NCI-H82 treated with DMSO at 0.1 percent for 48 hours (cell line): ENCODE measurements around the gene USP40.

Source experiments
- DNase-seq: peaks from one replicate; lab custom pipeline; 2025; ENCODE audit not compliant: unreplicated experiment; lab: John Stamatoyannopoulos, UW

Gene USP40

GRCh38 chr2:233553366-233553765, 13.2 kb downstream of the USP40 start:
- DNase-seq, result no peak

- DNase-seq, result no peak
Measured at GRCh38 chr2:233551491-233551890, 15.1 kb downstream of the USP40 start.

- DNase-seq, result no peak
Measured at GRCh38 chr2:233546774-233547173, 19.8 kb downstream of the USP40 start.

- DNase-seq, result no peak
Measured at GRCh38 chr2:233546101-233546500, 20.5 kb downstream of the USP40 start.

- no peak for DNase-seq
Measured at GRCh38 chr2:233544200-233544610, 22.4 kb downstream of the USP40 start.

- no peak for DNase-seq
Measured at GRCh38 chr2:233542507-233542906, 24.1 kb downstream of the USP40 start.

- DNase-seq, result no peak
Measured at GRCh38 chr2:233538741-233539140, 27.8 kb downstream of the USP40 start.

GRCh38 chr2:233535271-233535670, 31.3 kb downstream of the USP40 start:
- DNase-seq, result no peak

GRCh38 chr2:233532971-233533370, 33.6 kb downstream of the USP40 start:
- no peak for DNase-seq

GRCh38 chr2:233531955-233532354, 34.6 kb downstream of the USP40 start:
- no peak for DNase-seq

- DNase-seq, result no peak
Measured at GRCh38 chr2:233530381-233530780, 36.2 kb downstream of the USP40 start.

GRCh38 chr2:233528182-233528581, 38.4 kb downstream of the USP40 start:
- no peak for DNase-seq

- DNase-seq, result no peak
Measured at GRCh38 chr2:233525791-233526190, 40.8 kb downstream of the USP40 start.

GRCh38 chr2:233519787-233520611, 46.6 kb downstream of the USP40 start:
- DNase-seq, result no peak

GRCh38 chr2:233513953-233514655, 52.5 kb downstream of the USP40 start:
- DNase-seq, result no peak

GRCh38 chr2:233503947-233504637, 62.5 kb downstream of the USP40 start:
- DNase-seq, result no peak

- no peak for DNase-seq
Measured at GRCh38 chr2:233503481-233503880, 63.1 kb downstream of the USP40 start.

GRCh38 chr2:233501198-233502076, 65.1 kb downstream of the USP40 start:
- DNase-seq, result no peak

- DNase-seq, result no peak
Measured at GRCh38 chr2:233499928-233500327, 66.7 kb downstream of the USP40 start.

GRCh38 chr2:233498126-233498525, 68.5 kb downstream of the USP40 start:
- no peak for DNase-seq

GRCh38 chr2:233497692-233498091, 68.9 kb downstream of the USP40 start:
- no peak for DNase-seq
